ENCODE data around the gene CSNK2A1.
A peak's percentile ranks its signal among the peaks of the same experiment; 100 is the strongest.
"Not testable (repeated sequence)": the region's sequence is repeated elsewhere in the genome, so short reads cannot be mapped to it uniquely, and the experiment has no call there.

CSNK2A1 gene

DNA sequence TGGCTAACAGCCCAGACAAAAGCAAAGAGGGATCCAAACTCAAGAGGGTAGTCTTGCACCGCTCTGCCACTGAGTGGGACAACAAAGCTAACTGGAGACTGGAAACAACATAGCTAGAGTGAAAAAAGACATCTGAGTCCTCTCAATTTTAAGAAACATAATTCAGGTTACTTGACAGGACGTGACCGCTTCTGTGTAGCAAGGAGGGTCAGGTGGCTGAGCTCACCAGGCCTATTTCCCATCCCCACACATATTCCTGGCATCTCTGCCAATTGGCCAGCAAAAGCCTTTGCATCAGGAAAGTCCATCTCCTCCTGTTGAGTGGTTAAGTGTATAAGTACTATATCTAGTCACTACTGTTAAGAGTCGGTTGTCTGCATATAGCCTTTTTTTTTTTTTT is 55.9 kb downstream of the CSNK2A1 start:
- DNase-seq (ENCODE audit: low read depth in 3 of 3) = no peak

DNA sequence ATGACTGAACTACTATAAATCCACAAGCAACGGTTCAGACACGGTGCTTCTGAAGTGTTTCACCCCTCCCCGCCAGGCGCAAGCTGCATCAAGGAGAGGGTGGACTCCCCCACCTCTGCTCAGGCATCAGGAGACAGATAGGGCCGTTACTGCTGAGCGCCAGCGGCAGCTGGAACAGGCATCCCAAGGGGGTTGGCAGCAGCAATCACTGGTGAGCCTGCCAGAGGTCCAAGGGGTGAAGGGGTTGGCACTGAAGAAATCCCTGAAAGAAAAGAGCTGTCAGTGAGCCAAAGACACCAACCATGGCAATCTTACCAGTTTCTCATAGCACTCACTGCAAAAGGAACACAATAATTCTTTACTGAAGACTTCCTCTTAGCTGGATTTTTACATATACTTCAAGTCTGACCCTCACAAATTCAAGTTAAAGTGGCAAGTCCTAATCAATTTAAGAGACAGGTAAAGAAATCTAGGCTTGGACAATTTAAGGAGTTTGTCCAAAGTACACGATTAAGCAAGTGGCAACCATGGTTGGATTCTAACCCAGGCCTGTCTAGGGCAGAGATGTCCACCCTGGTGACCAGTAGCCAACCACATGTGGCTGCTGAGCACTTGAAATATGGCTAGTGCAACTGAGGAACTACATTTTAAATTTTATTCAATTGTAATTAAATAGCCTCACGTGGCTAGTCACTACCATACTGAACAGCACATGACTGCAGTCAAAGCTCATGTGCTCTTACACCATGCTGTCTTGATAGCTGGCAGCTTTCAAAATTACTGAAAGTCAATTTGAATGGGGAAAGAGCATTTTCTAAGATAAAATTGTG is 59.6 kb downstream of the CSNK2A1 start:
- no peak for DNase-seq (ENCODE audit: low read depth in 3 of 3)

GRCh38 chr20:481167-481566 is 62.4 kb downstream of the CSNK2A1 start:
- DNase-seq (ENCODE audit: low read depth in 3 of 3) = no peak

DNA sequence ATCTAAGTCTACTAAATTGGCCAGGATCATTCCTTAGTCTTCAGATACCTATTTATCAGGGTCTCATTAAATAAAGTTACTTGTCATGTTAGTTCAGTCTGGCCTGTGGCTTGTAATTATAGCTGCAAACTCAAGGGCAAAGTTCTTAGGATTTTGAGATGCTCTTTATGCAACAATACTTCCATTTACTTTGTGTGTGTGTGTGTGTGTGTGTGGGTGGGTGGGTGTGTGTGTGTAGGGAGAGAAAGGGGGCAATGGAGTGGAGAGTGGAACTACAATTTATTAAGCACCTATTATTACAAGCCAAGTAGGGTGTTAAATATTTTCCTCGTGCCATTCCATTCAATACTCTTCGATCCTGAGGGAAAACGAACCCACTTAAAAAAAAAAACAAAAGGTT is 63.5 kb downstream of the CSNK2A1 start:
- no peak for DNase-seq (ENCODE audit: low read depth in 3 of 3)

DNA sequence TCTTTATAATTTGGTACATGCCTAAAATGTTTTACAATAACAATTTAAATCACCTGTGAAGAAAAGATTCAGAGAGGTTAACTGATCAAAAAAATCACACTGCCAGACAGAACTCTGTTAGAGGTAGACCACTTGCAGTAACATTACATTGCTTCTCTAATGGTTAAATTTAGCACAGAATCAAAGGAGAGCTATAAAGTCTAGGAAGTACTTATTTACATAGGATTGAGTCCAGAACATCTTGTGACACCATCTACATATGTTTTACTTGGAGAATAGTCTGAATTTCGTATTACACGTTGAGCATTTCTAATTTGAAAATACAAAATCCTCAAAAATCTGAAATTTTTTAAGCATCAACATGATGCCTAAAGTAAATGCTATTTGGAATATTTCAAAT is 64.1 kb downstream of the CSNK2A1 start:
- DNase-seq (ENCODE audit: low read depth in 3 of 3) = no peak

- DNase-seq (ENCODE audit: low read depth in 3 of 3) = no peak
These were observed 64.6 kb downstream of the CSNK2A1 start for GRCh38 chr20:478949-479429.

DNA sequence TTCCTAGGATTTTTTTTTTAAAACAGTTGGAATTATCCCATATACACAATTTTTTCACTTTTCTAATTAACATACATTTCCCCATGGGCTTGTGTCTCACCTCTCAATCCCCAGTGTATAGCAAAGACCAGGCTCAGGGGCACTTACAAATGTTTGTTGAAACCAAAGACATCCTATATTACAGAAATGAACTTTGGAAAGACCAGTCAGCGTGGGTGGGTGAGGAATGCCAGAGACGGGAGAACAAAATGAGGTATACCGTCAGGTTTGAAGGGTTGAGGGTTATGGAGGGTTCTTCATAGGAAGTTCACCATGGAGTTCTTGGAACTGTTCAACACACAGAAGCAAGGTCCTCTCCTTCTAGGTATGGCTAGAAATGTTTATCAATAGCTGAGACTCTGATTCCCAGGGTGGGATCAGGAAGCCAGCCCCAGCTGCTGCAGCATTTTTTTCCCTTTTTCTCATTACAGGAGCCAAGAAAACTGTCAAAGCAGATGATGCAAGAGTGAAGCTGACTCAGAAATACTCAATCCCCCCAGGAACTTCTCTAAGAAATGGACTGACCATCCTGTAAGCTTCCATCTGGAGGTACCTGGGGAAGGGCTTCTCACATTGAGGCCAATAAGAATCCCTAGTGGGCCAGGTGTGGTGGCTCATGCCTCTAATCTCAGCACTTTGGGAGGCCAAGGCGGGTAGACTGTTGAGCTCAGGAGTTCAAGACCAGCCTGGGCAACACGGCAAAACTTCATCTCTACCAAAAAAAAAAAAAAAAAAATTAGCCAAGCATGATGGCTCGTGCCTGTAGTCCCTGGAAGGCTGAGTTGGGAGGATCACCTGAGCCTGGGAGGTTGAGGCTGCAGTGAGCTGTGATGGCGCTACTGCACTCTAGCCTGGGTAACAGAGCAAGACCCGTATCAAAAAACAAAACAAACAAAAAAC is 65.3 kb downstream of the CSNK2A1 start:
- DNase-seq (ENCODE audit: low read depth in 3 of 3) = no peak

DNA sequence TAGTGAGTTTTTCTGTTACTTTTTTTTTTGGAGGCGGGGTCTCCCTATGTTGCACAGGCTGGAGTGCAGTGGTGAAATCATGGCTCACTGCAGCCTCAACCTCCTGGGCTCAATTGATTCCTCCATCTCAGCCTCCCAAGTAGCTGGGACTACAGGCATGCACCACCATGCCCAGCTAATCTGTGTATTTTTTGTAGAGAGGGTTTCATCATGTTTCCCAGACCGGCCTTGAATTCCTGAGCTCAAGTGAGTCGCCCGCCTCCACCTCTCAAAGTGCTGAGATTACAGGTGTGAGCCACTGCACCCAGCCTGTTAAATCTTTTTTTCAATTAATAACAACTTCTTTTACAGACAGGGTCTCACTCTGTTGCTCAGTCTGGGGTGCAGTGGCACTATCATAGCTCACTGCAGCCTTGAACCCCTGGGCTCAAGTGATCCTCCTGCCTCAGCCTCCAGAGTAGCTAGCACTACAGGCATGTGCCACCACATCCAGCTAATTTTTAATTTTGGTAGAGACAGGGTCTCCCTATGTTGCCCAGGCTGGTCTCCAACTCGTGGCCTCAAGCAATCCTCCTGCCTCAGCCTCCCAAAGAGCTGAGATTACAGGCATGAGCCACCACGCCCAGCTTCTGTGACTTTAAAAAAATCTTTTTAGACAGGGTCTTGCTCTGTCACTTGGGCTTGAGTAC is 66.9 kb downstream of the CSNK2A1 start:
- DNase-seq (ENCODE audit: low read depth in 3 of 3) = not testable (repeated sequence)

DNA sequence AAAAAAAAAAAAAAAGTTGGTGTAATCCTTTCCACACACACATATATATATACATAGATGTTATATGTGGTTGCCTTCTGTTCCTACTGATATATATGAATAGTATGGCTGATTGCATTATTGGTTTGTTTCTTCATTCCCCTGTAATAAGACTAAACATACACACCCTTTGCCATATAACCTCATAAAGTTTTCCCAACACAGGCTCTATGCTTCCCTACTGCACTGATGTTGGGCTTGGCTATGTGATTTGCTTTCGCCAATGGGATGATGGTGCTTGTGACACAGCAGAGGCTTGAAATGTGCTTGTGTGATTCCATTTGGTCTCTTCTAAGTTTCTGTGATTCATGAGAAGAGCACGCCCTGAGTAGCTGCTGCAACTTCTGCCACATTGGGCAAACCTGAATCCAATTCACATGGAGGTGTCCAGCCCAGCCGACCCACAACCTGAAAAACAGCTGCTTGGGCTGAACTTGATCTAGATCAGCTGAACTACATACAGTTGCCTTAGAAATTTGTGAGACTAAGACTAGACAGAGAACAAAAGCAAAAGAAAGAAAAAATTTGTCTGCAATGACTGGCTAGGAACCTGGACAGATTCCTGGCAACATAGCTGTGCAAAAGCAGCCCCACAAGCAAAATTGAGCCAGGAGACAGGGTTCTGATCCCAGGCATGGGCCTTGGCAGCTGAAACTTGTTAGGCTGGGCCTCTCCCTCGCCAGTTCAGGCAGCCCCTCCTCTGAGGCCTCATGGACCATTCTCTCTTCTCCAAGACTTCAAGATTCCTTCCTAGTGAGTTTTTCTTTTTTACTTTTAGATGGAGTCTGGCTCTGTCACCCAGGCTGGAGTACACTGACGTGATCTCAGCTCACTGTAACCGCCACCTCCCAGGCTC is 67.9 kb downstream of the CSNK2A1 start:
- no peak for DNase-seq (ENCODE audit: low read depth in 3 of 3)

DNA sequence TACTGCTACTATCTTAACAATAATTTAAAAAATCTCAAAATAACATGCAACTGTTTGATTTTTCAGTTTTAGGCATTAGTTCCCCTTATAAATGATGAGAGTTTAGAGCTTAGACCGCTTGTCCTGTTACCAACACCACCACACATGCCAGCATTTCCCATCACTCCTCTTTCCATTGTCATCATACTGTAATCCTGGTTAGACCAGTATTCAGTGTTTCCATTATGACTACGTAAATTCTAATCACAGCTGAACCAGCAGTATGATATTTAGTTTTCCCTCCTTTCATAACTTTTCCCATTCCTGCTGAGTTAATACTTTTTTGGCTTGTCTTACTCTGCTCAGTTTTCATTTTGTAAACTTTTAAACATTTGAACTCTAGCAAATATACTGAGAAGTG is 69.0 kb downstream of the CSNK2A1 start:
- DNase-seq (ENCODE audit: low read depth in 3 of 3) = no peak

GRCh38 chr20:472889-473292 is 70.7 kb downstream of the CSNK2A1 start:
- no peak for DNase-seq (ENCODE audit: low read depth in 3 of 3)

DNA sequence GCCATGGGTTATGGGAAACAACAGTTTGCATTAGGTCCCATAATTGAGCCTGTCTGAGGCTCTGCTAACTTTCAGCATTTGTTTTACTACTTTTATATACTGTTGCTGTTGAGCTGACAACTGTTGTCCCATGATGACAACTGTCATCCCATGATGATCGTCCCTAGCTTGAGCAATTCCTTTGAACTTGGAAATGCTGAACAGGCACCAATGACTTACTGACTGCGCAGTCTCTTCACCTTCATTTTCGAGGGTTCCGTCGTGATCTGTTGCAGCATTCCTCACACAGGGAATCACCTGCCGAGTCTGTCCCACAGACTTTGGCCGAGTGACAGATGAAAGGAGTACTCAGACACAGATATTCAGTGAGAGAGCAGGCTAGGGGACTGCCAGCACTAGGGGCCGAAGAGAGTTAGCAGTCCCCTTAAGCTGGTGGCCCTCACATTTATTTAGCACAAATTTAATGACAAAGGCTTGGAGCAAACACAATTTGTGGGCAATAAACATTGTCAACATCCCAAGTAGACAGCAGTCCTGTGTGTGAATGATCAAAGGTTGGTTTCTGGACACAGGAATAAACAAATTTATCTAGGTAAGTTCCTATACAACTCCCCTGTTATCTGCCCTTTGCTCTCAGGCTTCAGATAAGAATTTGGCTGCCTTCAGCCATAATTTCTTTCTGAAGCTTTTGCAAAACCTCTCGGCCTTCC is 71.3 kb downstream of the CSNK2A1 start:
- no peak for DNase-seq (ENCODE audit: low read depth in 3 of 3)

- no peak for DNase-seq (ENCODE audit: low read depth in 3 of 3)
These were observed 73.7 kb downstream of the CSNK2A1 start for GRCh38 chr20:469746-470490.

- DNase-seq (ENCODE audit: low read depth in 3 of 3) = no peak
These were observed 75.8 kb downstream of the CSNK2A1 start for GRCh38 chr20:467755-468154.

DNA sequence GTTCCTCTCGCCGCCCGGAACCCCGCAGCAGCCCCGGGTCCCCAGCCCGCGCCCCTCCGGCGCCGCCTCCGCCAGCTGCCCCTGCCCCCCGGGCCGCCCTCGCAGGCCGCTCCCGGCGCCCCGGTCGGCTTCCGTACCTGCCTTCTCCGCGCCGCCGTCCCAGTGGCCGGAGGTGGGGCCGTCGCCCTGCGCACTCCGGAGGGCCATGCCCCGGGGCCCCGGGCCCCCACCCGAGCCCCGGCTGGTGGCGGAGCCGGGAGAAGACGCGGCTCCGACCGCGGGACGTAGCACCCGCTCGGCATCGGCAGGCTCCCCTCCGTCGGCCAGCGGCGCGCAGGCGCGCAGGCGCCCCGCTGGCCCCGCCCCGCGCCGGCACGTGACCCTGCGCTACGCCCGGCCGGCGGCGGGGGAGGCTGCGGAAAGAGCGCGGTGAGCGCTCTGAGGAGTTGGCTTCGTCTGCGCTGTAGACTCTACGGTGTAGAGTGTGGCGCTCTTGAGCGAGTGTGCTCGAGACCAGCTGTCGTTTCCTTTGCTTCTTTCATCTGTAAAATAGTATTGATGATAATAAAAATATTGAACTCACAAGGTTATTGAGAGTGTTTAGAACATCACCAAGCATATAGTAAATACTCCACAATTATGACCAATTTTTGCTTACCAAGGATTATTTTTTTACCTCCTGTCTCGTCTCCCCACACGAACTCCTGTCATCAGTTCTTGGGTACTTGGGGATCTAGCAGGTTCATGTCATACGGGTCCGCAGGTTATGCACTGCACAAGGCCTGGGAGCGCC is 81.2 kb downstream of the CSNK2A1 start, which contains the start of gene TBC1D20:
TBC1D20 (minus strand) TSS at position 335 of the 793 bp plus-strand sequence; CDS start at position 207, 128 bp downstream.
- DNase-seq (ENCODE audit: low read depth in 3 of 3) = peak; percentile 67 to 78 (median 72)

GRCh38 chr20:461254-462198 is 82.1 kb downstream of the CSNK2A1 start:
- DNase-seq (ENCODE audit: low read depth in 3 of 3) = peak in 2 of 3 experiments; percentile 15 to 56

- DNase-seq (ENCODE audit: low read depth in 3 of 3) = no peak
These were observed 82.9 kb downstream of the CSNK2A1 start for GRCh38 chr20:460707-461106.
